Stromal cell of bone marrow (primary cell): ENCODE results near the gene LMO1.

Source experiments
- DNase-seq: peaks from one replicate; pipeline ENCODE4 v3.0.0-alpha.2; 2012; ENCODE audit warnings: low read depth

The LMO1 gene

GRCh38 chr11:8263769-8264410 is at the start of gene LMO1:
TSS of gene LMO1 (minus strand) at chr11:8263878. CDS start at chr11:8263362, 516 bp downstream.
- DNase-seq: peak; percentile 39

DNA sequence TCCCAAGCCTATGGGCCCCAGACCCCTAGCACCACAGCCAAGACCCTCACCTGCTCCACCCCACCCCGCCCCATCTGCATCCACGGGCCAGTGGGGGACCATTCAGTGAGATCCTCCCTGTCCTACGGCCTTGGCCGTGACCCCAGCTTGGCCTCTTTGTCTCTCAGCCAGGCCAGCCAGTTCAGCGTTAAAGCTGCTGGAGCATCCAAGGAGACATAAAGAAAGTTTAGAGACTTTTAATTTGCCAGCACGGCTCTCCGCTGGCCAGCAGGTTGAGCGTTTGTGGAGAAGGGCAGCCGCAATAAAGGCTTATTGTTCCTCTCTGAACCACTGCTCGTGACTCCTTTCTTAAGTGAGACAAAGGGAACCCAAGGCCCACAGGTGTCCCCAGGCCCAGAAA is 49.3 kb upstream of the LMO1 start:
- DNase-seq: no peak

DNA sequence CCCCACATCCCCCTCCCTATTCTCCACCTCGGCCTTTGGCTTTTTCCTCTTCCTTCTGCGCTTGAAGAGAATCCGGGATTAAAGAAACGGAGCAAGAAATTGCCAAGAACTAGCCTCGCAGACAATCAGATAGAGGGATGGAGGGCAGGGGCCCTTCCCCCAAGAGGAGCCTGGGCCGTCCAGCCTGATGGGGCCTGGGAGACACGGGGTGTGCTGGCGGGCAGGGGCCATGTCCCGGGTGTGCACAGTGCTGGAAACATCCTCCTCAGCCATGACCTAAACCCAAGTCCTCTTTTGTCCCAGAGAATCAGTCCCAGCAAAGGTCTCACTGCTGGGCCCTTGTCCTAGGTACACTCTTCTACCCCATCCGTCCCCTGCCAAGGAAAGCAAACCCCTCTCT is 47.7 kb upstream of the LMO1 start:
- no peak for DNase-seq

DNA sequence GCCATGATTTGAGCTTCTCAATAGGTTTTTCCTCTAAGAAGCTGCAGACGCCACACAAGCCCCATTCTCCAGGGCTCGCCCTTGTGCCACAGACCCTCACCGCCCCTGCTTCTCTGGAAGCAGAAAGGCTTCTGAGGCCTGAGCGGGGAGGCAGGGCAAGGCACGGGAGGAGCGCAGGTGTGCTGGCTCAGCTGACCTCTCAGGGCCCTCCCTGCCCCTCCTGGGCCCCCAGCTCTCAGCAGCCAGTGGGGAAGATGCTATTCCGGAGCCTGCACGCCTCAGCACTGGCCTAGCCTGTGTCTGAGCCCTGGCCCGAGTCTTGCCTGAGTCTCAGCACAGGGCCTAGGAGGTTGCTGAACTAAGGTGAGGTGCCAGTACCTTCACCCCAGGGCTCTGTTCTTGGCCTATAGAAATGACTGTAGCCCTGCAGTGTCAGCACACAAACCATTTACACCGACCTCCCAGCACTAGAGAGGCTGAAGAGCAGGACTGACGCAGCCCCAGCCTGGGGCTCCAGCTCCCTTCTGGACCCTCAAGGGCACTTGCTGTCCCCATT is 47.1 kb upstream of the LMO1 start:
- no peak for DNase-seq

- DNase-seq: no peak
Measured at GRCh38 chr11:8309862-8310261, 46.2 kb upstream of the LMO1 start.

DNA sequence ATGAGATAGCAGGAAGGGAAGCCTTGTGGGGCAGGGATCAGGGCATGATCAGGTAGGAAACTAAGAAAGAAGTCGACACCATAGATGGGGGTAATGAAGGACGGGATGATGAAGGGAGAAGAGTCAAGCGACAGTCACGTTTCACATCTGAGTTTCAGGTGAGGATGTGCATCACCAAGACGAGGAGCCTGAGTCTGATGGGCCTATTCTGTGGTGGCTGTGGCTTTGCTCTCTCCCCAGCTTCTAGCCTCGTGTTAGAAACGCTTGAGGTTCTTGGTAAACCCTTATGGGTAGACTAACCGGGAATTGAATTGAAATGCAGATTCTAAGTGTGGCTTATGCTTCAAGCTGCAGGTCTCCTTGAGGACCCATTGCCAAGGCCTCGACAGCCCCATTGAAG is 45.6 kb upstream of the LMO1 start:
- DNase-seq: no peak

GRCh38 chr11:8307601-8308000 is 43.9 kb upstream of the LMO1 start:
- no peak for DNase-seq

DNA sequence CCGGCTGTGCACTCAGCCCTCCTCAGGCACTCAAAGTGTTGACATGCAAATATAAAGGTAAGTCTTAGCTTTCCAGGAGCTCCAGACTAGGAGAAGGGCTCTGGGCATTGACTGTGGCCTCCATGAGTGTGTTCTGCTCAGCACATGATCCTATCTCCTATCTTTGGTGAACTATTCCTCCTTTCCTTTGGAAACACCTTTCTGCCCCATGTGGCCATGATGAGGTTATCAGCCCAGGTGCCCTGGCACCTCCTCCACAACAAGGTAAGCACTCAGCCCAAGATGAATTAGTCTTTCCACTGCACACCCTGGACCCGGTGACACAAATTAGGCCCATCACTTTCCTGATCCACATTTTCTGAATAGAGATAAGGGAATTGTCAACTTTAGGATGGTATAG is 37.9 kb upstream of the LMO1 start:
- DNase-seq: no peak

GRCh38 chr11:8298801-8299786 is 35.4 kb upstream of the LMO1 start:
- DNase-seq: no peak

GRCh38 chr11:8297781-8298440 is 34.2 kb upstream of the LMO1 start:
- no peak for DNase-seq

DNA sequence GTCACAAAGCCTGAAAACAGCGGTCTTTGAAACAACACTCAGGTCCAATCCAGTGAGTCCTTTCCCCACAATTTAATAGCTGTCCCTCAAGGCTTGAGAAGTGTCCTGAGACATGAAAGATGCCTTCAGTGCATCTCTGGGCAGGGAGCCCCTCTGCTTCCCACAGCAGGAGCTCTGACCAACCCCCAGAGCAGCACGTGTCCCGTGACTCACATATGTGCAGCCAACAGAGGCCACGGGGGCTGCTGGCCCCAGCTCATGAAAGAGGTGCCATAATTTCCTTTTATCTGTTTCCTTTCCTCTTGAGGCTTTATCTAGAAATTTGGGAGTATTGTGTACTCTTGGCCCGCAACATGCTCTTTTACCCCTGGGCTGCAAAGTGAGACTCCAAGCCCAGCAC is 33.2 kb upstream of the LMO1 start:
- DNase-seq: no peak

- DNase-seq: no peak
Measured at GRCh38 chr11:8296038-8296649, 32.5 kb upstream of the LMO1 start.

GRCh38 chr11:8294251-8294935 is 30.7 kb upstream of the LMO1 start:
- no peak for DNase-seq

DNA sequence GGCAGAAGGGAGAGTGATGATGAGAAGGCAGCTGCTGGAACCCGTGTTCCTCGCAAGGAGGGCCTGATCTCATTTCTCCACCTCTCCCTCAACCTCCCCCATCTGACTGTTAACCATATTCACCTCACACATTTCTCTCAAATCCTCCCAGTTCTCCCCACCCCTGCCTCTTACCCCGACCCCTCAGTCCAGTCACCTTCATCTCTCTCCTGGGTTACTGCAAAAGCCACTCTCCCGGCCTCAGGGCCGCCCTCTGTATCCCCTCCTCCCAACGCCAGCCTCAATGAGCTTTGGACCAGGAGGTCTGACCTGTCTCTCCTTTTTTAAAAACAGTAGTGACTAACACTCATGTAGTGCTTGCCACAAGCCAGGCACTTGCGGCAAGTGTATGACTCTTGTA is 29.5 kb upstream of the LMO1 start:
- no peak for DNase-seq

- DNase-seq: no peak
Measured at GRCh38 chr11:8292351-8292750, 28.7 kb upstream of the LMO1 start.

- no peak for DNase-seq
Measured at GRCh38 chr11:8291421-8292350, 28.0 kb upstream of the LMO1 start.

GRCh38 chr11:8290081-8290810 is 26.6 kb upstream of the LMO1 start:
- DNase-seq: no peak

DNA sequence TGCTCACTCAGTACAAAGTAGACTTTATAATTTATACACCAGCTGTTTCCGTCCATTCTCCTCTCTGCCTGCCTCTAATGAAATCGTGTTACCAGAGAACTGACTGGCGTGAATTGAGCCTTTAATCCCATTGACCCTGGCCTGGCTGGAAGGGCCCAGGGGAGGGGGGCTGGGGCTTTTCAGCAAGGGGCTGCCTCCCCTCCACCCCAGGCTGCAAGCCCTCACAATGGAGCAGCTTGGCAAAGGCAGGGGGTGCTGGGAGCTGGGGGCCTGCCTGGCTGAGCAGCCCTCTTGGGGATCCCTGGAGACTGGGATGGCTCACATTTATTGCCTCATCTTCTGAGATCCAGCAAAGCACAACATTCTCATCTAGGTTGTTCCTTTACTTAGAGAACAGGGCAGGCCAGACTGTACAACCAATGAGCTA is 25.8 kb upstream of the LMO1 start:
- DNase-seq: no peak

- no peak for DNase-seq
Measured at GRCh38 chr11:8288824-8289491, 25.3 kb upstream of the LMO1 start.
